ENCODE results near the gene ACER1.

DNA sequence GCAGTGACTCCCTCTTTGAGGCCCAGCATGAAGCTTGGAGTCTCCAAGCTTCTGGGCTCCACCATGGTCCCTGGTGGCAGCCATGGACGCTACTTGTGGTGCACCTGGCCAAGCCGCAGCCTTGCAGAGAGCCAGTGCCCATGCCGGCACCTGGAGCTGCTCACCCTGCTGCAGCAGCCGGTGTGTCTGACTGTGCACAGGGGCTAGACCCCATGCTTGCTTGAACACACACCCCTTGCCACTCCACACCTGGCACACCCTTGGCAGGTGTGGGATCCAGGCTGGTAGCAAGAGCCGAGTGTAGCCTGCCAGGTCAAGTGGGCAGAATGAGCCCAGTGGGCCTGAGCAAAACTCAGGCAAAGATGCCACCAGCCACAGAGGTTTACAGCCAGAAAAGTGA lies 35.0 kb downstream of the ACER1 start:
- TF ChIP-seq, protein P1, sequence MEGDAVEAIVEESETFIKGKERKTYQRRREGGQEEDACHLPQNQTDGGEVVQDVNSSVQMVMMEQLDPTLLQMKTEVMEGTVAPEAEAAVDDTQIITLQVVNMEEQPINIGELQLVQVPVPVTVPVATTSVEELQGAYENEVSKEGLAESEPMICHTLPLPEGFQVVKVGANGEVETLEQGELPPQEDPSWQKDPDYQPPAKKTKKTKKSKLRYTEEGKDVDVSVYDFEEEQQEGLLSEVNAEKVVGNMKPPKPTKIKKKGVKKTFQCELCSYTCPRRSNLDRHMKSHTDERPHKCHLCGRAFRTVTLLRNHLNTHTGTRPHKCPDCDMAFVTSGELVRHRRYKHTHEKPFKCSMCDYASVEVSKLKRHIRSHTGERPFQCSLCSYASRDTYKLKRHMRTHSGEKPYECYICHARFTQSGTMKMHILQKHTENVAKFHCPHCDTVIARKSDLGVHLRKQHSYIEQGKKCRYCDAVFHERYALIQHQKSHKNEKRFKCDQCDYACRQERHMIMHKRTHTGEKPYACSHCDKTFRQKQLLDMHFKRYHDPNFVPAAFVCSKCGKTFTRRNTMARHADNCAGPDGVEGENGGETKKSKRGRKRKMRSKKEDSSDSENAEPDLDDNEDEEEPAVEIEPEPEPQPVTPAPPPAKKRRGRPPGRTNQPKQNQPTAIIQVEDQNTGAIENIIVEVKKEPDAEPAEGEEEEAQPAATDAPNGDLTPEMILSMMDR (IDR thresholded peaks at IDR 0.05) = no peak
- TF ChIP-seq POLR2A (IDR thresholded peaks at IDR 0.05) = no peak

Measured in esophagus squamous epithelium (tissue), 4 donors.